SK-N-SH (cell line): Measurements from ENCODE around the gene RDX. TPM values are rescaled to one million over a fixed set of nuclear protein-coding genes. Genes with fewer than 3 reads are reported as not detected.

ENCODE experiments used
- CTCF ChIA-PET: fragments of 300-600, 350-600 bp; formaldehyde crosslinking; extraction: SDS; loops from one replicate; lab custom pipeline; 2021; lab: Yijun Ruan, JAX
- POLR2A ChIA-PET: fragments of 350-600 bp; sonication (Branson Sonifier 250); formaldehyde crosslinking; extraction: SDS; loops from one replicate; lab custom pipeline; 2020; ENCODE audit warnings: antibody characterized with exemption, inconsistent platforms; lab: Yijun Ruan, JAX
- DNase-seq: peaks from one replicate; pipeline ENCODE4 v3.0.0; 2012
- H2AFZ ChIP-seq: fragments of 200-600 bp; sonication (generic); 2 replicates; pipeline ENCODE4 v1.8.1; 2016; ENCODE audit warnings: antibody characterized with exemption, mild to moderate bottlenecking, low read depth
- H3F3A ChIP-seq: fragments of 200-600 bp; sonication (generic); replicated peaks from 2 replicates; pipeline ENCODE3; 2016; ENCODE audit warnings: antibody characterized with exemption, mild to moderate bottlenecking; ENCODE audit not compliant: insufficient read depth
- H3K27ac ChIP-seq, 2 experiments: fragments of 200-500 bp in 1 of 2; fragments of 200-600 bp in 1 of 2; sonication (Bioruptor generic) in 1 of 2; sonication (generic), shearing (Covaris generic) in 1 of 2; 2 replicates each; pipeline versions ENCODE4 v1.5.1 to v1.6.1; 2014 to 2016; ENCODE audit warnings: low read depth in 2 of 2, inconsistent platforms in 1 of 2, low read length in 1 of 2, mild to moderate bottlenecking in 1 of 2, mixed read lengths in 1 of 2
- H3K27me3 ChIP-seq: fragments of 200-600 bp; sonication (generic), shearing (Covaris generic); 2 replicates; pipeline ENCODE4 v1.6.1; 2016; ENCODE audit warnings: mixed run types; ENCODE audit not compliant: insufficient read depth
- H3K36me3 ChIP-seq, 2 experiments: fragments of 200-500 bp in 1 of 2; fragments of 200-600 bp in 1 of 2; sonication (Bioruptor generic) in 1 of 2; sonication (generic) in 1 of 2; replicated peaks in 1 of 2; 2 replicates each; pipeline versions ENCODE3 to v1.5.1; 2014 to 2016; ENCODE audit warnings: low read length in 1 of 2, mild to moderate bottlenecking in 1 of 2; ENCODE audit not compliant: insufficient read depth in 2 of 2, control insufficient read depth in 1 of 2
- H3K4me1 ChIP-seq, 2 experiments: fragments of 200-500 bp in 1 of 2; fragments of 200-600 bp in 1 of 2; sonication (Bioruptor generic) in 1 of 2; sonication (generic), shearing (Covaris generic) in 1 of 2; 2 replicates each; pipeline versions ENCODE4 v1.5.1 to v1.6.1; 2014 to 2016; ENCODE audit warnings: low read depth in 1 of 2, low read length in 1 of 2, mixed run types in 1 of 2; ENCODE audit not compliant: insufficient read depth in 2 of 2, control insufficient read depth in 1 of 2
- H3K4me2 ChIP-seq: fragments of 200-600 bp; sonication (generic), shearing (Covaris generic); 2 replicates; pipeline ENCODE4 v1.6.1; 2017; ENCODE audit warnings: mixed run types
- H3K4me3 ChIP-seq, 2 experiments: fragments of 200-500 bp in 1 of 2; fragments of 200-600 bp in 1 of 2; sonication (Bioruptor generic) in 1 of 2; sonication (generic), shearing (Covaris generic) in 1 of 2; 2 replicates each; pipeline versions ENCODE4 v1.5.1 to v1.8.1; 2014 to 2016; ENCODE audit warnings: low read depth in 2 of 2, inconsistent platforms in 1 of 2, low read length in 1 of 2, mild to moderate bottlenecking in 1 of 2, mixed read lengths in 1 of 2, moderate library complexity in 1 of 2
- H3K79me2 ChIP-seq: fragments of 200-600 bp; sonication (generic); 2 replicates; pipeline ENCODE4 v1.8.1; 2017; ENCODE audit warnings: mild to moderate bottlenecking; ENCODE audit not compliant: insufficient read depth
- H3K9ac ChIP-seq: fragments of 200-600 bp; sonication (generic); 2 replicates; pipeline ENCODE4 v1.6.1; 2017; ENCODE audit warnings: mixed run types
- H3K9me2 ChIP-seq: fragments of 200-600 bp; sonication (generic); 2 replicates; pipeline ENCODE4 v1.6.1; 2017; ENCODE audit warnings: mixed run types
- H3K9me3 ChIP-seq: fragments of 200-600 bp; sonication (generic); 2 replicates; pipeline ENCODE4 v1.6.1; 2017; ENCODE audit warnings: mixed run types, mild to moderate bottlenecking, moderate library complexity
- H4K20me1 ChIP-seq: fragments of 200-600 bp; sonication (generic); 2 replicates; pipeline ENCODE4 v1.6.1; 2017; ENCODE audit warnings: mild to moderate bottlenecking, mixed run types; ENCODE audit not compliant: insufficient read depth
- CHD2 ChIP-seq: fragments of 150-350 bp; IDR thresholded peaks from 2 replicates; pipeline ENCODE4 v1.6.1; 2018; ENCODE audit warnings: low read length; ENCODE audit not compliant: partially characterized antibody
- CTCF ChIP-seq: fragments of 200-600 bp; sonication (generic); IDR thresholded peaks from 2 replicates; pipeline ENCODE4 v1.6.1; 2017; ENCODE audit warnings: antibody characterized with exemption, mild to moderate bottlenecking, moderate library complexity
- EP300 ChIP-seq, 2 experiments: IDR thresholded peaks; 2 replicates each; pipeline versions ENCODE4 v1.4.0 to v1.6.1; 2012; ENCODE audit warnings: borderline replicate concordance in 1 of 2, low read depth in 1 of 2, low read length in 1 of 2
- EZH2phosphoT487 ChIP-seq: fragments of 200-600 bp; sonication (generic); IDR thresholded peaks from 2 replicates; pipeline ENCODE4 v1.6.1; 2017; ENCODE audit warnings: low read depth, mixed run types, mild to moderate bottlenecking, antibody characterized with exemption, moderate library complexity, borderline replicate concordance
- FOSL2 ChIP-seq: IDR thresholded peaks from 2 replicates; pipeline ENCODE4 v1.4.0; 2012; ENCODE audit warnings: low read depth, mild to moderate bottlenecking, moderate library complexity, borderline replicate concordance
- FOXM1 ChIP-seq: IDR thresholded peaks from 2 replicates; pipeline ENCODE4 v1.4.0; 2012; ENCODE audit warnings: low read depth, mild to moderate bottlenecking
- GATA2 ChIP-seq: sonication (generic); formaldehyde crosslinking; IDR thresholded peaks from 2 replicates; pipeline ENCODE4 v1.5.0; 2020; ENCODE audit warnings: mild to moderate bottlenecking, missing genetic modification reagents
- IRF3 ChIP-seq: fragments of 150-350 bp; IDR thresholded peaks from 2 replicates; pipeline ENCODE4 v1.6.1; 2016; ENCODE audit warnings: mild to moderate bottlenecking, low read depth, low read length
- JUND ChIP-seq: IDR thresholded peaks from 2 replicates; pipeline ENCODE4 v1.4.0; 2012
- MEF2A ChIP-seq: IDR thresholded peaks from 2 replicates; pipeline ENCODE4 v1.4.0; 2012; ENCODE audit warnings: low read depth, borderline replicate concordance
- NFIC ChIP-seq: IDR thresholded peaks from 2 replicates; pipeline ENCODE4 v1.4.0; 2012; ENCODE audit warnings: borderline replicate concordance
- POLR2AphosphoS5 ChIP-seq: IDR thresholded peaks from 2 replicates; pipeline ENCODE4 v1.6.1; 2012; ENCODE audit warnings: low read depth, low read length
- RAD21 ChIP-seq: IDR thresholded peaks from 2 replicates; pipeline ENCODE4 v1.6.1; 2012; ENCODE audit warnings: mild to moderate bottlenecking, low read length
- RXRA ChIP-seq: IDR thresholded peaks from 2 replicates; pipeline ENCODE4 v1.4.0; 2012; ENCODE audit warnings: low read depth, mild to moderate bottlenecking, borderline replicate concordance
- SIN3A ChIP-seq: IDR thresholded peaks from 2 replicates; pipeline ENCODE4 v1.6.1; 2012; ENCODE audit warnings: low read depth, mild to moderate bottlenecking, low read length, moderate library complexity, borderline replicate concordance
- SMC3 ChIP-seq: IDR thresholded peaks from 2 replicates; pipeline ENCODE4 v1.6.1; 2012; ENCODE audit warnings: low read depth, low read length, improper control_type of control experiment
- TEAD4 ChIP-seq: IDR thresholded peaks from 2 replicates; pipeline ENCODE4 v1.4.0; 2012; ENCODE audit warnings: mild to moderate bottlenecking, borderline replicate concordance; ENCODE audit not compliant: insufficient read depth
- USF2 ChIP-seq: fragments of 150-350 bp; IDR thresholded peaks from 2 replicates; pipeline ENCODE4 v1.6.1; 2017; ENCODE audit warnings: antibody characterized with exemption, low read length, low read depth, borderline replicate concordance
- WGBS: methylation state at CpG from one replicate; pipeline ENCODE4 v1.1.6; 2017; ENCODE audit warnings: low lambda C conversion rate; 5-methylcytosine and 5-hydroxymethylcytosine counted together
- polyA plus RNA-seq, 3 experiments: library from polyadenylated mRNA; depleted of rRNA; stranded (reverse); fragments of >200 nt; gene quantifications; 2 replicates each; pipeline ENCODE4 v1.2.3, GENCODE V29; 2012

The RDX gene
- polyA plus RNA-seq, 1 of the 3 experiments (the other 2 are of a cell fraction) = 29.4 TPM

- peaks cover 24 to 40% of the 10 kb centered on the region in 2 experiments for H3K36me3 ChIP-seq
- H3K27ac ChIP-seq = no peak overlapping the region
- H3K9ac ChIP-seq = no peak overlapping the region
- ChIA-PET POLR2A (interaction anchor here (1.4 kb wide), 1 partner anchor 33 kb away, joined by 4 read pairs; no protein-coding TSS in a partner anchor), CTCF (no interaction called here)
- H3F3A ChIP-seq = peaks cover 3% of the 10 kb centered on the region
- no peaks in the 10 kb centered on the region for H4K20me1 ChIP-seq
- WGBS = over 99% methylated on average over 9 of the region's 9 CpGs
- no peak for DNase-seq
- H3K4me1 ChIP-seq = no peaks in the 10 kb centered on the region
- H3K4me2 ChIP-seq = no peak overlapping the region
- no peak for TF ChIP-seq RAD21
- TF ChIP-seq NFIC = no peak
- no peak for TF ChIP-seq IRF3
- TF ChIP-seq FOSL2 = no peak
- TF ChIP-seq TEAD4 = no peak
- TF ChIP-seq EP300 (IDR thresholded peaks at IDR 0.05; ENCODE audit: borderline replicate concordance in 1 of 2, low read depth in 1 of 2, low read length in 1 of 2) = no peak
- TF ChIP-seq SMC3 = no peak
- no peak for TF ChIP-seq CHD2
- no peak for TF ChIP-seq SIN3A
- no peak for TF ChIP-seq USF2
- no peak for TF ChIP-seq EZH2phosphoT487
- TF ChIP-seq RXRA = no peak
- no peak for TF ChIP-seq GATA2
- no peak for TF ChIP-seq POLR2AphosphoS5
- no peak for TF ChIP-seq MEF2A
- TF ChIP-seq FOXM1 = no peak
- no peak for TF ChIP-seq CTCF
- TF ChIP-seq JUND = no peak
- no peaks in the 10 kb centered on the region for H3K9me2 ChIP-seq
- no peak overlapping the region for H3K4me3 ChIP-seq
- H3K79me2 ChIP-seq = no peaks in the 10 kb centered on the region
- no peak overlapping the region for H2AFZ ChIP-seq
- no peaks in the 10 kb centered on the region for H3K27me3 ChIP-seq
- no peaks in the 10 kb centered on the region for H3K9me3 ChIP-seq
Observed at GRCh38 chr11:110161061-110161460, 135.4 kb downstream of the RDX start.
